Measurements from ENCODE around the gene CCDC170. TPM values are rescaled to one million over a fixed set of nuclear protein-coding genes. Genes with fewer than 3 reads are reported as not detected.

Gene CCDC170
- polyA plus RNA-seq, 1 of the 3 experiments (the other 2 are of a cell fraction): not detected

Small RNAs within 50 kb of the gene (small RNA-seq; reads per million reads assigned to genes)
- 0 reads per million in 7 experiments for gene RNU6-813P

Other genes starting within 250 kb of the CCDC170 start
- 6.7 and 7.8 TPM in 2 replicates for gene ZBTB2, start 102.5 kb upstream of the CCDC170 start, polyA plus RNA-seq (2012; rRNA removed)
- gene RMND1, start 41.9 kb upstream of the CCDC170 start, polyA plus RNA-seq (2012; rRNA removed): 14.8 and 17.9 TPM in 2 replicates